ENCODE data around the gene PKP4.

The PKP4 gene

DNA sequence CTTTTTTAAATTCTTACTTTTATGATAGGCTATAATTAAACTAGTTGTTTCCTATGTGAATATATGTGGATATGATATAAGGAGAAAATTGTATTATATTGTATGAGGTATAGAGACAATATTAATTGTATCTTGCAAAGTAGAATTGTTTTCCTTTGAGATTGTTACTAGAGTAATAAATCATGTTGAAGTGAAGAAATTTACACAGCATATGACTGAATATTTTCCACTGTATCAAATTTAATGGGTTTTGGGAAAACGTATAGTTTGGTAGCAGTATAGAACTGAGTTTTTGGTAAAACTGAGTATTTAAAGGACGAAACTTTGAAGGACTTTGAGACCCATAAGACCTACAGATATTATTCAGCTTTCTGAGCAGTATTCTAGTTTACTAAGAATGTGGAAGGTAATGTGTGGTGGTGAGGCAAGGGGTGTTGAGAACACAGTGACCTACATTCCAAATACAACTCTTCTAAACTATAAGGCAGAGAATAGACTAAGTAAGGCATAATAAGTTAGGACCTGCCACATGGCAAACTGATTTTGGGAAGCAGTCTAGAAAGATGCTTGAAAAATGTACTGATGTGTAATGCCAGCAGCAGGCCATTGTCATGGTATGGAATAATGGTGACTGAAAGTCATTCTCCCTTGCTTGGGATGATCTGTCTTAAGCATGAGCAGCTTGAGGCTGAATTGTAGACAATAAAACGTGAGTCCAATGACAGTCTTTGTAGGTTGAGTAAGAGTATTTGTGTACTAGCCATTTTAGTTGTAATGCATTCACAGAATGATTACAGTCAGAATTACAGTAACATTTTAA, 29.6 kb downstream of the PKP4 start:
- TF ChIP-seq, protein P1, sequence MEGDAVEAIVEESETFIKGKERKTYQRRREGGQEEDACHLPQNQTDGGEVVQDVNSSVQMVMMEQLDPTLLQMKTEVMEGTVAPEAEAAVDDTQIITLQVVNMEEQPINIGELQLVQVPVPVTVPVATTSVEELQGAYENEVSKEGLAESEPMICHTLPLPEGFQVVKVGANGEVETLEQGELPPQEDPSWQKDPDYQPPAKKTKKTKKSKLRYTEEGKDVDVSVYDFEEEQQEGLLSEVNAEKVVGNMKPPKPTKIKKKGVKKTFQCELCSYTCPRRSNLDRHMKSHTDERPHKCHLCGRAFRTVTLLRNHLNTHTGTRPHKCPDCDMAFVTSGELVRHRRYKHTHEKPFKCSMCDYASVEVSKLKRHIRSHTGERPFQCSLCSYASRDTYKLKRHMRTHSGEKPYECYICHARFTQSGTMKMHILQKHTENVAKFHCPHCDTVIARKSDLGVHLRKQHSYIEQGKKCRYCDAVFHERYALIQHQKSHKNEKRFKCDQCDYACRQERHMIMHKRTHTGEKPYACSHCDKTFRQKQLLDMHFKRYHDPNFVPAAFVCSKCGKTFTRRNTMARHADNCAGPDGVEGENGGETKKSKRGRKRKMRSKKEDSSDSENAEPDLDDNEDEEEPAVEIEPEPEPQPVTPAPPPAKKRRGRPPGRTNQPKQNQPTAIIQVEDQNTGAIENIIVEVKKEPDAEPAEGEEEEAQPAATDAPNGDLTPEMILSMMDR (IDR thresholded peaks at IDR 0.05; ENCODE audit: low read depth, low read length), result no peak
- Histone ChIP-seq H3K27ac (no peak overlapping the region), H3K27me3 (ENCODE audit: insufficient read depth, low read depth, severe bottlenecking) (no peaks in the 10 kb centered on the region), H3K4me3 (ENCODE audit: low read depth, low read length) (no peak overlapping the region), H3K9me3 (ENCODE audit: severe bottlenecking) (no peaks in the 10 kb centered on the region), H3K36me3 (no peaks in the 10 kb centered on the region)
- DNase-seq, result no peak

DNA sequence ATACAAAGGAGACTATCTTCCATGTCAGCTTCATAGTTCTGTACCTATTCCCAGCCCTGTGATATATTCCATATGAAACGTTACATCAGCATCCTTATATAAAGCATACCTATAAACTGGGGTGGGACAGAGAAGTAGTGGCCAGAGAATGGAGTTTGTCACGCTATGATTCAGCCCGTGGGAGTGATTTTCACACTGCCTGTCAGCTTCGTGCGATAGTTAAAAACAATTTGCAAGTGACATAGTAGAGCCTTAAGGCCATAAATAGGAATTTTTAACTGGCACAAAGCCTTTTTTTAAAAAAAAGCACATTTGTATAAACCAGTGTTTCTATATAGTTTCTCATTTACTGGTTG, 30.2 kb downstream of the PKP4 start:
- Histone ChIP-seq H3K27ac (no peak overlapping the region), H3K4me3 (ENCODE audit: low read depth, low read length) (no peak overlapping the region), H3K36me3 (no peaks in the 10 kb centered on the region), H3K27me3 (ENCODE audit: insufficient read depth, low read depth, severe bottlenecking) (no peaks in the 10 kb centered on the region), H3K9me3 (ENCODE audit: severe bottlenecking) (no peaks in the 10 kb centered on the region)
- TF ChIP-seq, protein P1 (IDR thresholded peaks at IDR 0.05; ENCODE audit: low read depth, low read length), result no peak
- DNase-seq, result no peak

DNA sequence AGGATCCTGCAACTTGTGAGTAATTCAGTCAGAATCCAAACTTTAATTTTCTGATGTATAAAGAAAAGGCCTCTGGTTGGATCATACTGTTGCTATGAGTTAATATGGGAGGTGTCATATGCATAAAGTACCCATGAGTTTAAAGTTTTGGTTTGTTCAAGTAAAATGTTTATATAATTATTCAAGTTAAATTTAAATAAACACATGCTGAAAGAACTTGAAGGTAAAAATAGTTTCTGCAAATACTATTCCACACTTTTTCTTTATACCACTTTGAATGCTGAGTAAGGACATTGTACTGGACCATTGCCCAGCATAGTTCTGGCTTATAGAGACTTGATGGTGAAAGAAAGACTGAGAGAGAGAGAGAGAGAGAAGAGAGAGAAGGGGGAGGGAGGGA, 30.7 kb downstream of the PKP4 start:
- Histone ChIP-seq H3K36me3 (no peaks in the 10 kb centered on the region), H3K4me3 (ENCODE audit: low read depth, low read length) (no peak overlapping the region), H3K9me3 (ENCODE audit: severe bottlenecking) (no peaks in the 10 kb centered on the region), H3K27me3 (ENCODE audit: insufficient read depth, low read depth, severe bottlenecking) (no peaks in the 10 kb centered on the region), H3K27ac (no peak overlapping the region)
- TF ChIP-seq, protein P1 (IDR thresholded peaks at IDR 0.05; ENCODE audit: low read depth, low read length), result no peak
- DNase-seq, result no peak

DNA sequence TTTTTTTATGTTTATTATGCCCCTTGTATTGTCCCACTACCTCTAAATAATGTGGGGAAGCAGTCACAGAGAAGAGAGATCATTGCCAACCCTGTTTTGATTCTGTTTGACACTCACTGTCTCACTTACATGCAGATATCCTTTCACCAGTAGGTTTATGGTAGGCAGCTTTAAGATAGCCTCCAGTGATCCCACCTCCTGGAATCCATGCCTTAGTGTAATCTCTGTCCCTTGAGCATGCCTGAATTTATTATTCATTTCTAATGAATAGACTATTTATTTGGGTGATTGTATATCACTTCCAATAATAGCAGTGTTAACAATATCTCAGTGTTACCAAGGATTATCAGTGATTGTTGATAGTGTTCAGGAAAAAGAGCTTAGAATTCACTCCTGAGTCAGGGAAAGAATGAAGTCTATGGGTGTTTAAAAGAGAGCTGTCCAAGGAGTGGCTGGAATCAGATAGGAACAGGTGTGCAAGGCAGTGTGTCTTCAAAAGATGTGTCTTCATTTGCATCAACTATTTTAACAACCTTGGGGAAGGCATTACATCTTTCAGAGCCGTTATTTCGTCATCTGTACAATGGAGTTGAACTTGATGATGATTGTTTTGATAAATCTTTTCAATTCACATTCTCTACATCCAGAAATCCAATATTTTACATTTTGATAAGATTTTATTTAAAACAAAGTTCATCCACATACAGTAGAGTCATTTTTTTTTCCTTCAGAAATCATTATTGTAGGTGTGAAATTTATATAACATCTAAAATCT, 31.9 kb downstream of the PKP4 start:
- no peaks in the 10 kb centered on the region for H3K9me3 ChIP-seq (ENCODE audit: severe bottlenecking)
- no peaks in the 10 kb centered on the region for H3K27me3 ChIP-seq (ENCODE audit: insufficient read depth, low read depth, severe bottlenecking)
- no peak overlapping the region for H3K4me3 ChIP-seq (ENCODE audit: low read depth, low read length)
- H3K36me3 ChIP-seq, result no peaks in the 10 kb centered on the region
- DNase-seq, result no peak
- H3K27ac ChIP-seq, result no peak overlapping the region
- TF ChIP-seq, protein P1 (IDR thresholded peaks at IDR 0.05; ENCODE audit: low read depth, low read length), result no peak

DNA sequence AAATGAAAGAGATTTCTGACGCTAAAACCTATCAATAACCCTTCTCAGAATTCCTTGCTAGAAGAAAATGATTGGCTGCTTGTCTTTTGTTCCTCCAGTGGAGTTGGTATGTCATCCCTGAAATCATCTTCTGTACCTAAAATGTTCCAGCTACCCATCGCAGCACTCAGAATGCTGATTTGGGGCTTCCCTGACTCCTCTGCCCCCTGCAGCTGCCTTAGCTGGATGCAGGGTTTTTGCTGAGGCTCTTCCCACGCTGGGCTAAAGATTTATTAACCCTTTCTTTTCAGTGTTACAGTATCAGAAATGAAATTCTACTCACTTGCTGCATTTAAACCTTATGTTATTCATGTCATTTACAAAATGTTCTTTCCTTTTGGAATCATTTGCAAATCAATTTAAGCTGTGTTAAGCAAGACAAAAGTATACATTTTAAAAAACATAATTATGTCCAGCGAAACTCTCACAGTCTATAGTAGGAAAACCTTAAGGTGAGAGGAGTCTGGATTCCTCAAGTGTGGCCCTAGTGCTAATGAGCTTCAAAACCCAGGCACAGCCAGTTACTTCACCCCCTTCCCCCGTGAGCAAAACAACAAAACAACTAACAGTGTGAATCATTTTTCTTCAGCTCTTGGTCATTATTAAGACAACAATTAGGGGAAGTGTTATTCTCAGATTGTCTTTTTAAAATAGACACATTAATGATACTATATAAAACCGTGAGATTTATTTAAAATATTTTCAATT, 32.8 kb downstream of the PKP4 start:
- Histone ChIP-seq H3K9me3 (ENCODE audit: severe bottlenecking) (no peaks in the 10 kb centered on the region), H3K27me3 (ENCODE audit: insufficient read depth, low read depth, severe bottlenecking) (no peaks in the 10 kb centered on the region), H3K36me3 (no peaks in the 10 kb centered on the region), H3K4me3 (ENCODE audit: low read depth, low read length) (no peak overlapping the region), H3K27ac (no peak overlapping the region)
- TF ChIP-seq, protein P1 (IDR thresholded peaks at IDR 0.05; ENCODE audit: low read depth, low read length), result no peak
- no peak for DNase-seq

Measured in WERI-Rb-1 (cell line).